H9 (cell line): ENCODE measurements around the gene ALCAM. TPM values are rescaled to one million over a fixed set of nuclear protein-coding genes. Genes with fewer than 3 reads are reported as not detected.
"Not testable (repeated sequence)": the region's sequence is repeated elsewhere in the genome, so short reads cannot be mapped to it uniquely, and the experiment has no call there.

Experiments used
- DNase-seq: peaks from one replicate; pipeline ENCODE4 v3.0.0-alpha.2; 2017
- H2AFZ ChIP-seq: one replicate; pipeline ENCODE4 v1.6.1; 2013; ENCODE audit warnings: mild to moderate bottlenecking, low read length, control low read depth, moderate library complexity
- H2AK5ac ChIP-seq: 2 replicates; pipeline ENCODE4 v1.6.1; 2013; ENCODE audit warnings: low read length, control low read depth, mixed read lengths; ENCODE audit not compliant: insufficient read length
- H2BK120ac ChIP-seq: one replicate; pipeline ENCODE4 v1.6.1; 2013; ENCODE audit warnings: low read depth, mild to moderate bottlenecking, low read length, control low read depth, inconsistent platforms; ENCODE audit not compliant: poor library complexity, severe bottlenecking
- H2BK12ac ChIP-seq: 2 replicates; pipeline ENCODE4 v1.6.1; 2013; ENCODE audit warnings: low read length, control low read depth, mixed read lengths, low read depth; ENCODE audit not compliant: insufficient read length
- H2BK15ac ChIP-seq: 2 replicates; pipeline ENCODE4 v1.6.1; 2013; ENCODE audit warnings: low read depth, low read length, control low read depth
- H2BK20ac ChIP-seq: one replicate; pipeline ENCODE4 v1.6.1; 2013; ENCODE audit warnings: low read depth, mild to moderate bottlenecking, low read length, control low read depth, inconsistent platforms; ENCODE audit not compliant: poor library complexity, severe bottlenecking
- H2BK5ac ChIP-seq: 2 replicates; pipeline ENCODE4 v1.6.1; 2013; ENCODE audit warnings: low read length, control low read depth, mixed read lengths; ENCODE audit not compliant: insufficient read length
- H3K14ac ChIP-seq: 2 replicates; pipeline ENCODE4 v1.6.1; 2013; ENCODE audit warnings: low read length, control low read depth; ENCODE audit not compliant: insufficient read depth
- H3K18ac ChIP-seq: 2 replicates; pipeline ENCODE4 v1.6.1; 2013; ENCODE audit warnings: low read depth, mild to moderate bottlenecking, mixed read lengths, low read length, control low read depth; ENCODE audit not compliant: insufficient read length
- H3K23ac ChIP-seq: 2 replicates; pipeline ENCODE4 v1.6.1; 2013; ENCODE audit warnings: low read length, control low read depth, mixed read lengths, low read depth; ENCODE audit not compliant: insufficient read length
- H3K23me2 ChIP-seq: 2 replicates; pipeline ENCODE4 v1.6.1; 2013; ENCODE audit warnings: low read depth, mild to moderate bottlenecking, mixed read lengths, low read length, control low read depth; ENCODE audit not compliant: insufficient read length, poor library complexity, severe bottlenecking
- H3K27ac ChIP-seq: 2 replicates; pipeline ENCODE4 v1.5.1; 2013; ENCODE audit warnings: low read length, control low read depth, mixed read lengths, low read depth; ENCODE audit not compliant: insufficient read length
- H3K27me3 ChIP-seq: 2 replicates; pipeline ENCODE4 v1.6.1; 2013; ENCODE audit warnings: low read length, control low read depth, inconsistent platforms; ENCODE audit not compliant: insufficient read depth
- H3K4ac ChIP-seq: 2 replicates; pipeline ENCODE4 v1.6.1; 2013; ENCODE audit warnings: low read depth, mild to moderate bottlenecking, control low read depth, inconsistent platforms, low read length, moderate library complexity
- H3K4me1 ChIP-seq: 2 replicates; pipeline ENCODE4 v1.6.1; 2013; ENCODE audit warnings: low read length, control low read depth, inconsistent platforms; ENCODE audit not compliant: insufficient read depth
- H3K4me2 ChIP-seq: 2 replicates; pipeline ENCODE4 v1.6.1; 2013; ENCODE audit warnings: low read length, control low read depth, mixed read lengths; ENCODE audit not compliant: insufficient read length, insufficient read depth
- H3K56ac ChIP-seq: 2 replicates; pipeline ENCODE4 v1.6.1; 2013; ENCODE audit warnings: low read depth, mild to moderate bottlenecking, mixed read lengths, low read length, control low read depth; ENCODE audit not compliant: insufficient read length
- H3K79me1 ChIP-seq: 2 replicates; pipeline ENCODE4 v1.6.1; 2013; ENCODE audit warnings: low read depth, mild to moderate bottlenecking, moderate library complexity, low read length, control low read depth, inconsistent platforms; ENCODE audit not compliant: insufficient read depth, poor library complexity, severe bottlenecking
- H3K79me2 ChIP-seq: 2 replicates; pipeline ENCODE4 v1.6.1; 2013; ENCODE audit warnings: low read length, control low read depth, inconsistent platforms; ENCODE audit not compliant: insufficient read depth
- H3K9ac ChIP-seq: 2 replicates; pipeline ENCODE4 v1.6.1; 2013; ENCODE audit warnings: low read length, control low read depth, mixed read lengths; ENCODE audit not compliant: insufficient read length; ENCODE audit errors: extremely low read depth
- H3K9me3 ChIP-seq: one replicate; pipeline ENCODE4 v1.6.1; 2013; ENCODE audit warnings: low read depth, low read length, inconsistent platforms; ENCODE audit not compliant: control insufficient read depth
- H3T11ph ChIP-seq: one replicate; pipeline ENCODE4 v1.6.1; 2013; ENCODE audit warnings: mild to moderate bottlenecking, low read length, control low read depth, inconsistent platforms
- H4K20me1 ChIP-seq: one replicate; pipeline ENCODE4 v1.6.1; 2013; ENCODE audit not compliant: control insufficient read depth, insufficient read length, insufficient read depth
- H4K5ac ChIP-seq: 2 replicates; pipeline ENCODE4 v1.6.1; 2013; ENCODE audit warnings: low read depth, mild to moderate bottlenecking, mixed read lengths, low read length, control low read depth; ENCODE audit not compliant: insufficient read length
- H4K8ac ChIP-seq: replicated peaks from 2 replicates; pipeline ENCODE4 v1.6.1; 2013; ENCODE audit warnings: low read length, control low read depth, mixed read lengths, low read depth; ENCODE audit not compliant: insufficient read length
- H4K91ac ChIP-seq: 2 replicates; pipeline ENCODE4 v1.6.1; 2013; ENCODE audit warnings: low read depth, mild to moderate bottlenecking, moderate library complexity, mixed read lengths, low read length, control low read depth; ENCODE audit not compliant: insufficient read length
- H3K27ac Mint-ChIP-seq, 3 experiments: 2 replicates in 2 of 3; 3 replicates in 1 of 3; pipeline ENCODE4 v1.8.0; 2020 to 2021; ENCODE audit warnings: mixed read lengths in 3 of 3, mild to moderate bottlenecking in 1 of 3, moderate library complexity in 1 of 3
- H3K27me3 Mint-ChIP-seq: 2 replicates; pipeline ENCODE4 v1.8.0; 2021; ENCODE audit warnings: low read depth, mild to moderate bottlenecking, moderate library complexity, mixed read lengths
- H3K36me3 Mint-ChIP-seq, 3 experiments: 2 replicates in 2 of 3; 3 replicates in 1 of 3; pipeline ENCODE4 v1.8.0; 2020 to 2021; ENCODE audit warnings: low read depth in 3 of 3, mixed read lengths in 3 of 3; ENCODE audit not compliant: insufficient read depth in 1 of 3
- H3K4me1 Mint-ChIP-seq, 2 experiments: 2 replicates each; pipeline ENCODE4 v1.8.0; 2020; ENCODE audit warnings: mixed read lengths in 2 of 2
- H3K4me3 Mint-ChIP-seq, 2 experiments: 2 replicates in 1 of 2; 3 replicates in 1 of 2; pipeline ENCODE4 v1.8.0; 2020 to 2021; ENCODE audit warnings: mild to moderate bottlenecking in 2 of 2, mixed read lengths in 2 of 2, moderate library complexity in 1 of 2
- H3K9me3 Mint-ChIP-seq, 2 experiments: 2 replicates in 1 of 2; 3 replicates in 1 of 2; pipeline ENCODE4 v1.8.0; 2020; ENCODE audit warnings: mild to moderate bottlenecking in 2 of 2, mixed read lengths in 2 of 2, moderate library complexity in 1 of 2
- total RNA-seq: library from RNA; stranded (reverse); gene quantifications from 2 replicates; pipeline ENCODE4 v1.2.1, GENCODE V29; 2021

Gene ALCAM
- total RNA-seq, 1 experiment from 2014 or later: 43.7 TPM

DNA sequence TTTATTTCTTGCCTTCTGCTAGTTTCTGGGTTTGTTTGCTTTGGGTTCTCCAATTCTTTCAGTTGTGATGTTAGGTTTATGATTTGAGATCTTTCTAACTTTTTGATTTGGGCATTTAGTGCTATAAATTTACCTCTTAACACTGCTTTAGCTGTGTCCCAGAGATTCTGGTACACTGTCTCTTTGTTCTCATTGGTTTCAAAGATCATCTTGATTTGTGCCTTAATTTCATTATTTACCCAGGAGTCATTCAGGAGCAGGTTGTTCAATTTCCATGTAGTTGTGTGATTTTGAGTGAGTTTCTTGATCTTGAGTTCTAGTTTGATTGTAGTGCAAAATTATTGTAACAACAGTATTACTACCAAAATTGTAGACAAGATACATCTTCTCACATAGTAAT lies 25.9 kb downstream of the ALCAM start:
- not testable (repeated sequence) for H3K27ac Mint-ChIP-seq, H3K4me1 ChIP-seq, H3K4me1 Mint-ChIP-seq, H3K56ac ChIP-seq, H4K20me1 ChIP-seq, H4K8ac ChIP-seq, H4K91ac ChIP-seq, H3K9me3 ChIP-seq, H3K27me3 ChIP-seq, H3K27me3 Mint-ChIP-seq, H2BK12ac ChIP-seq, H3K23ac ChIP-seq, DNase-seq, H3K79me2 ChIP-seq, H2AFZ ChIP-seq, H2BK20ac ChIP-seq, H3K14ac ChIP-seq, H3K79me1 ChIP-seq, H3K27ac ChIP-seq, H2BK5ac ChIP-seq, H3K4me3 Mint-ChIP-seq, H2AK5ac ChIP-seq, H3K23me2 ChIP-seq, H3K18ac ChIP-seq, H3T11ph ChIP-seq, H2BK120ac ChIP-seq, H2BK15ac ChIP-seq, H3K4ac ChIP-seq, H4K5ac ChIP-seq, H3K9ac ChIP-seq, H3K4me2 ChIP-seq
- H3K9me3 Mint-ChIP-seq: peaks cover 34% of the 10 kb centered on the region in 2 experiments
- peaks cover 14 to 43% (median 21%) of the 10 kb centered on the region in 3 experiments for H3K36me3 Mint-ChIP-seq
